Liver (tissue), 9 donors: ENCODE data around the gene TANGO6. TPM values are rescaled to one million over a fixed set of nuclear protein-coding genes. Genes with fewer than 3 reads are reported as not detected.

Experiments
- DNase-seq: peaks from one replicate; pipeline ENCODE4 v3.0.0-alpha.2; 2017; ENCODE audit warnings: low spot score
- H3K27ac ChIP-seq, 2 donors: one replicate each; pipeline ENCODE4 v1.7.0; 2013; ENCODE audit warnings: inconsistent platforms in 2 of 2, low read length in 2 of 2, control low read depth in 1 of 2, low read depth in 1 of 2, mild to moderate bottlenecking in 1 of 2
- H3K27me3 ChIP-seq, 4 donors: one replicate each; pipeline versions ENCODE4 v1.6.1 to v1.7.0; 2013; ENCODE audit warnings: low read length in 3 of 4, inconsistent platforms in 1 of 4, mild to moderate bottlenecking in 1 of 4, moderate library complexity in 1 of 4; ENCODE audit not compliant: control insufficient read depth in 4 of 4, insufficient read depth in 4 of 4
- H3K36me3 ChIP-seq, 4 donors: one replicate each; pipeline versions ENCODE4 v1.6.1 to v1.7.0; 2013; ENCODE audit warnings: low read length in 3 of 4, mild to moderate bottlenecking in 3 of 4, low read depth in 1 of 4, moderate library complexity in 1 of 4; ENCODE audit not compliant: control insufficient read depth in 4 of 4, insufficient read depth in 3 of 4
- H3K4me1 ChIP-seq, 4 donors: one replicate each; pipeline versions ENCODE4 v1.6.1 to v1.7.0; 2013; ENCODE audit warnings: low read length in 3 of 4, mild to moderate bottlenecking in 3 of 4, moderate library complexity in 1 of 4; ENCODE audit not compliant: control insufficient read depth in 4 of 4, insufficient read depth in 4 of 4
- H3K4me3 ChIP-seq, 3 donors: one replicate each; pipeline versions ENCODE4 v1.6.1 to v1.7.0; 2013; ENCODE audit warnings: low read length in 3 of 3, control low read depth in 1 of 3, low read depth in 1 of 3, mild to moderate bottlenecking in 1 of 3
- H3K9ac ChIP-seq, 2 donors: one replicate each; pipeline ENCODE4 v1.7.0; 2013; ENCODE audit warnings: low read length in 2 of 2, mild to moderate bottlenecking in 2 of 2, moderate library complexity in 2 of 2, control low read depth in 1 of 2, low read depth in 1 of 2
- H3K9me3 ChIP-seq, 4 donors: one replicate each; pipeline versions ENCODE4 v1.6.1 to v1.7.0; 2013; ENCODE audit warnings: low read length in 3 of 4; ENCODE audit not compliant: control insufficient read depth in 4 of 4
- ATF3 ChIP-seq: IDR thresholded peaks from 2 replicates; pipeline ENCODE4 v1.6.1; 2016; ENCODE audit warnings: antibody characterized with exemption
- CTCF ChIP-seq: fragments of 150-350 bp; IDR thresholded peaks from 2 replicates; pipeline ENCODE4 v1.5.1; 2017; ENCODE audit warnings: improper control_type of control experiment, low read depth, low read length; ENCODE audit not compliant: missing input control
- FOXA2 ChIP-seq: IDR thresholded peaks from 2 replicates; pipeline ENCODE4 v1.6.1; 2016; ENCODE audit warnings: antibody characterized with exemption
- GABPA ChIP-seq, 2 donors: IDR thresholded peaks in 1 of 2; conservative IDR thresholded peaks in 1 of 2; 2 replicates each; pipeline ENCODE4 v1.6.1; 2016; ENCODE audit warnings: antibody characterized with exemption in 2 of 2, mild to moderate bottlenecking in 1 of 2, moderate library complexity in 1 of 2
- HNF4A ChIP-seq, 2 donors: conservative IDR thresholded peaks; 2 replicates each; pipeline ENCODE4 v1.6.1; 2016; ENCODE audit warnings: antibody characterized with exemption in 2 of 2, mild to moderate bottlenecking in 2 of 2
- HNF4G ChIP-seq: IDR thresholded peaks from 2 replicates; pipeline ENCODE4 v1.6.1; 2016; ENCODE audit warnings: antibody characterized with exemption
- MAX ChIP-seq: IDR thresholded peaks from 2 replicates; pipeline ENCODE4 v1.6.1; 2016; ENCODE audit warnings: antibody characterized with exemption
- NR2F2 ChIP-seq: IDR thresholded peaks from 2 replicates; pipeline ENCODE4 v1.6.1; 2016; ENCODE audit warnings: antibody characterized with exemption
- REST ChIP-seq: IDR thresholded peaks from 2 replicates; pipeline ENCODE4 v1.6.1; 2016; ENCODE audit warnings: antibody characterized with exemption, mild to moderate bottlenecking
- RXRA ChIP-seq, 2 donors: IDR thresholded peaks; 2 replicates each; pipeline ENCODE4 v1.6.1; 2017 to 2018; ENCODE audit warnings: antibody characterized with exemption in 2 of 2, mild to moderate bottlenecking in 1 of 2
- SP1 ChIP-seq: IDR thresholded peaks from 2 replicates; pipeline ENCODE4 v1.6.1; 2018; ENCODE audit warnings: antibody characterized with exemption, mild to moderate bottlenecking
- TAF1 ChIP-seq: conservative IDR thresholded peaks from 2 replicates; pipeline ENCODE4 v1.6.1; 2016; ENCODE audit warnings: antibody characterized with exemption, mild to moderate bottlenecking
- YY1 ChIP-seq: IDR thresholded peaks from 2 replicates; pipeline ENCODE4 v1.6.1; 2016; ENCODE audit warnings: antibody characterized with exemption, mild to moderate bottlenecking
- ZBTB33 ChIP-seq: IDR thresholded peaks from 2 replicates; pipeline ENCODE4 v1.6.1; 2016; ENCODE audit warnings: antibody characterized with exemption
- WGBS: extraction: QIAGEN DNeasy Blood & Tissue Kit; methylation state at CpG from one replicate; pipeline ENCODE4 v1.1.7; 2013; 5-methylcytosine and 5-hydroxymethylcytosine counted together
- polyA plus RNA-seq, 2 donors: library from polyadenylated mRNA; stranded (reverse) in 1 of 2; unstranded in 1 of 2; fragments of 200-250 nt in 1 of 2; fragments of >200 nt in 1 of 2; fragmentation: Nextera tagmentation in 1 of 2; extraction: Ambion mirVana in 1 of 2; gene quantifications; one replicate each; pipeline versions ENCODE4 v1.2.1 to v1.2.3, GENCODE V29; 2013 to 2015
- total RNA-seq, 2 donors: library from RNA; depleted of rRNA; stranded (reverse); fragments of >200 nt; gene quantifications; one replicate each; pipeline ENCODE4 v1.2.3, GENCODE V29; 2014
- donor health status: healthy.
- donor health status: healthy.
- donor health status: healthy.
- donor health status: healthy.
- donor health status: healthy.

The TANGO6 gene
- total and polyA plus RNA-seq, 4 donors = 6.8 to 40.6 (median 10.5) TPM

GRCh38 chr16:68934402-68934801 is 91.1 kb downstream of the TANGO6 start:
- Histone ChIP-seq H3K36me3 (peaks cover 2 to 27% (median 7%) of the 10 kb centered on the region in 4 donors), H3K9ac (no peak overlapping the region), H3K27me3 (no peaks in the 10 kb centered on the region), H3K4me3 (no peak overlapping the region), H3K9me3 (no peaks in the 10 kb centered on the region), H3K4me1 (no peaks in the 10 kb centered on the region), H3K27ac (no peak overlapping the region)
- no peak for DNase-seq
- TF ChIP-seq MAX (no peak), ATF3 (no peak)
- 99% methylated on average over 3 of the region's 3 CpGs for WGBS

- no peak for DNase-seq
- TF ChIP-seq TAF1 (no peak), HNF4A (conservative IDR thresholded peaks at IDR 0.05) (no peak), GABPA (IDR thresholded peaks at IDR 0.05 in 1 of 2, conservative IDR thresholded peaks at IDR 0.05 in 1 of 2) (no peak), MAX (no peak), RXRA (IDR thresholded peaks at IDR 0.05) (no peak), ZBTB33 (no peak), NR2F2 (no peak), HNF4G (no peak), YY1 (no peak), FOXA2 (no peak), SP1 (no peak)
- no peaks in the 10 kb centered on the region for H3K4me1 ChIP-seq
- no peaks in the 10 kb centered on the region for H3K27me3 ChIP-seq
- no peak overlapping the region for H3K9ac ChIP-seq
- H3K36me3 ChIP-seq = peaks cover 0 to 21% (median 7%) of the 10 kb centered on the region in 4 donors
- H3K27ac ChIP-seq = no peak overlapping the region
- H3K9me3 ChIP-seq = no peaks in the 10 kb centered on the region
- H3K4me3 ChIP-seq = no peak overlapping the region
Observed at GRCh38 chr16:68935008-68935407, 91.7 kb downstream of the TANGO6 start.

GRCh38 chr16:68936736-68937631 is 93.7 kb downstream of the TANGO6 start:
- TF ChIP-seq SP1 = no peak
- no peak for TF ChIP-seq NR2F2
- no peak for TF ChIP-seq CTCF
- TF ChIP-seq YY1 = no peak
- no peak for TF ChIP-seq REST
- TF ChIP-seq RXRA (IDR thresholded peaks at IDR 0.05) = no peak
- no peak for TF ChIP-seq GABPA (IDR thresholded peaks at IDR 0.05 in 1 of 2, conservative IDR thresholded peaks at IDR 0.05 in 1 of 2)
- no peak for TF ChIP-seq ATF3
- TF ChIP-seq HNF4G = no peak
- no peak for TF ChIP-seq HNF4A (conservative IDR thresholded peaks at IDR 0.05)

More at GRCh38 chr16:68936736-68937631, 93.7 kb downstream of the TANGO6 start:
- Histone ChIP-seq H3K4me1 (no peaks in the 10 kb centered on the region), H3K36me3 (peaks cover 0 to 19% (median 6%) of the 10 kb centered on the region in 4 donors), H3K27ac (no peak overlapping the region), H3K9ac (no peak overlapping the region), H3K9me3 (no peaks in the 10 kb centered on the region), H3K27me3 (no peaks in the 10 kb centered on the region), H3K4me3 (no peak overlapping the region)
- DNase-seq = no peak
- 76% methylated on average over 2 of the region's 2 CpGs for WGBS
